Loucy (cell line): Measurements from ENCODE around the gene CEACAM16.

Experiments
- CTCF ChIP-seq: fragments of 200-600 bp; sonication (generic); conservative IDR thresholded peaks from 2 replicates; pipeline ENCODE4 v1.5.1; 2014; ENCODE audit warnings: mild to moderate bottlenecking, antibody characterized with exemption, low read length
- EZH2phosphoT487 ChIP-seq: fragments of 200-600 bp; IDR thresholded peaks from 2 replicates; pipeline ENCODE4 v1.6.1; 2018; ENCODE audit warnings: antibody characterized with exemption, mild to moderate bottlenecking, moderate library complexity, borderline replicate concordance

- no peak; the same call in 1 of the 2 replicates for TF ChIP-seq CTCF
- TF ChIP-seq EZH2phosphoT487, result no peak
Observed at GRCh38 chr19:44740351-44740824, 41.4 kb downstream of the CEACAM16 start.
